AG04449 (cell line): ENCODE results near the gene APOH.

Source experiments
- CTCF ChIA-PET: fragments of 350-600 bp; formaldehyde crosslinking; extraction: SDS; loops from one replicate; lab custom pipeline; 2021; ENCODE audit warnings: antibody characterized with exemption; lab: Yijun Ruan, JAX
- POLR2A ChIA-PET: fragments of 400-600, 350-600 bp; formaldehyde crosslinking; extraction: SDS; loops from one replicate; lab custom pipeline; 2020; ENCODE audit warnings: antibody characterized with exemption, inconsistent platforms; lab: Yijun Ruan, JAX
- DNase-seq: peaks from one replicate; pipeline ENCODE4 v3.0.0-alpha.2; 2010; ENCODE audit warnings: low read depth, low spot score
- H3K4me3 ChIP-seq: 2 replicates; pipeline ENCODE4 v1.5.1; 2011; ENCODE audit warnings: low read depth, mild to moderate bottlenecking, control low read depth, low read length
- CTCF ChIP-seq: IDR thresholded peaks from one replicate; pipeline ENCODE4 v1.5.1; 2011; ENCODE audit warnings: mild to moderate bottlenecking, moderate library complexity, low read length, control low read depth, inconsistent platforms; ENCODE audit not compliant: insufficient read depth; ENCODE audit errors: missing control alignments

The APOH gene

GRCh38 chr17:66221343-66221742 is 7.9 kb downstream of the APOH start:
- no peak for TF ChIP-seq CTCF
- CTCF ChIA-PET, result no interaction called here

GRCh38 chr17:66220079-66220835 is 9.0 kb downstream of the APOH start:
- ChIA-PET POLR2A (no interaction called here), CTCF (no interaction called here)
- no peak for DNase-seq
- TF ChIP-seq CTCF, result no peak
- H3K4me3 ChIP-seq, result no peak overlapping the region

More at GRCh38 chr17:66221343-66221742, 7.9 kb downstream of the APOH start:
- no peak overlapping the region for H3K4me3 ChIP-seq
- POLR2A ChIA-PET, result no interaction called here
- no peak for DNase-seq

GRCh38 chr17:66215529-66215911 is 13.7 kb downstream of the APOH start:
- ChIA-PET POLR2A (no interaction called here), CTCF (no interaction called here)
- TF ChIP-seq CTCF, result no peak
- no peak for DNase-seq
- no peak overlapping the region for H3K4me3 ChIP-seq

GRCh38 chr17:66214884-66215528 is 14.2 kb downstream of the APOH start:
- DNase-seq, result no peak
- no peak for TF ChIP-seq CTCF
- POLR2A ChIA-PET, result no interaction called here
- CTCF ChIA-PET, result interaction anchor here (4.1 kb wide), 1 partner anchor 14 kb away, joined by 35 read pairs; no protein-coding TSS in a partner anchor
- H3K4me3 ChIP-seq, result no peak overlapping the region

GRCh38 chr17:66211047-66211810 is 18.0 kb downstream of the APOH start:
- no peak for DNase-seq
- no peak overlapping the region for H3K4me3 ChIP-seq
- POLR2A ChIA-PET, result no interaction called here
- CTCF ChIA-PET, result interaction anchor here (4.1 kb wide), 1 partner anchor 10 kb away, joined by 35 read pairs; no protein-coding TSS in a partner anchor
- TF ChIP-seq CTCF, result no peak

GRCh38 chr17:66210208-66210574 is 19.0 kb downstream of the APOH start:
- no peak for TF ChIP-seq CTCF
- no peak for DNase-seq
- POLR2A ChIA-PET, result no interaction called here
- no peak overlapping the region for H3K4me3 ChIP-seq
- CTCF ChIA-PET, result no interaction called here
